ENCODE results near the gene CACNG6. TPM values are rescaled to one million over a fixed set of nuclear protein-coding genes. Genes with fewer than 3 reads are reported as not detected.

CACNG6 gene
- polyA plus RNA-seq, 1 of the 3 experiments (the other 2 are of a cell fraction), result 1.2 TPM

DNA sequence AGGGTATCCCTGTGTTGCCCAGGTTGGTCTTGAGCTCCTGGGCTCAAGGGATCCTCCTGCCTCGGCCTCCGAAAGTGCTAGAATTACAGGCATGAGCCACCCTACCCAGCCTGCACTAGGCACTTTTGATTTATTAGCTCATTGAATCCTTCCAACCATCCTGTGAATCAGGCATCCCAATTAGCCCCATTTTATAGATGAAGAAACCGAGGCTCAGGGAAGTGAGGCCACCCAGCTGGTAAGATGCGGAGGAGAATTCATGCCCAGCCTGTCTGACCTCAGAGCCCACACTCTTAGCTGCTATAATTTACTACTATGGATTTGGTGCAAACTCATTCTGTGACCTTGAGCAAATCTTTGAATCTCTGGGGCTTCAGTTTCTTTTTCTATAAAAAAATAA is 46.5 kb upstream of the CACNG6 start:
- ChIA-PET POLR2A (no interaction called here), CTCF (interaction anchor here (0.6 to 1.2 kb wide), 4 partner anchors 26 to 79 kb away, joined by 3 read pairs; no protein-coding TSS in a partner anchor)
- Histone ChIP-seq H3K9ac (peak overlapping the region; percentile 18; the same call in 1 of the 2 replicates), H3K9me3 (no peaks in the 10 kb centered on the region), H3K4me2 (peak overlapping the region; percentile 75), H3K9me2 (no peaks in the 10 kb centered on the region), H3K27me3 (ENCODE audit: insufficient read depth) (no peaks in the 10 kb centered on the region), H3K36me3 (replicated peaks in 1 of 2; ENCODE audit: control insufficient read depth in 1 of 2, insufficient read depth in 2 of 2, low read length in 1 of 2) (no peaks in the 10 kb centered on the region), H3F3A (replicated peaks; ENCODE audit: insufficient read depth) (peaks cover 13% of the 10 kb centered on the region), H3K4me3 (ENCODE audit: low read depth in 2 of 2, low read length in 1 of 2) (peak overlapping the region; percentile 43 to 55; a peak in 3 of 4 replicates), H3K27ac (ENCODE audit: low read depth in 2 of 2, low read length in 1 of 2) (peak overlapping the region in 1 of 2 experiments; percentile 55; a peak in 1 of 4 replicates), H3K79me2 (ENCODE audit: insufficient read depth) (no peaks in the 10 kb centered on the region), H4K20me1 (ENCODE audit: insufficient read depth) (no peaks in the 10 kb centered on the region), H2AFZ (ENCODE audit: low read depth) (peak overlapping the region; percentile 98), H3K4me1 (ENCODE audit: control insufficient read depth in 1 of 2, insufficient read depth in 2 of 2, low read depth in 1 of 2, low read length in 1 of 2) (no peaks in the 10 kb centered on the region; a peak in 2 of 4 replicates)
- DNase-seq, result no peak
- WGBS (ENCODE audit: low lambda C conversion rate), result 79% methylated on average over 4 of the region's 4 CpGs
- no peak for TF ChIP-seq EP300 (IDR thresholded peaks at IDR 0.05; ENCODE audit: borderline replicate concordance in 1 of 2, low read depth in 1 of 2, low read length in 1 of 2)
- no peak for TF ChIP-seq REST (IDR thresholded peaks at IDR 0.05; ENCODE audit: low read depth, low read length)
- no peak for TF ChIP-seq GABPA (IDR thresholded peaks at IDR 0.05; ENCODE audit: low read depth)
- no peak for TF ChIP-seq RFX5 (IDR thresholded peaks at IDR 0.05; ENCODE audit: low read length)

DNA sequence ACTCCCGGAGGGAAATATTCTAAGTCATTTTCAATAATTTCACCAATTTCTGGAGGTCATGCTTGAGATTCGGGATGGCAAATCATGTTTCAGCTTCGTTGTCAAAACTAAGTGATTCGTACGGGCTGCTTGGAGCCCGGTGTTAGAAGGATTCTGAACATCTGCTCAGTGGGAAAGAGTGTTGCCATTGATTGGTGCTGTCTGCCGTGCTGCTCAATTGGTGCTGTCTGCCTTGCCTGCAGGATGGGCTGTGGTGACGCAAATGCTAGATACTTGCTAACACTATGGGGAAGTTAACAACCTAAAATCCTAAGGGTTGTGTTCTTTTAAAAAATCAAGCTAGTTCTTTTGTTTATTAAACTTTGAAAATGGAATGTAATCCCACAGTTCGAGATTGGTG is 46.0 kb upstream of the CACNG6 start:
- Histone ChIP-seq H3K9me2 (no peaks in the 10 kb centered on the region), H3K9me3 (no peaks in the 10 kb centered on the region), H4K20me1 (ENCODE audit: insufficient read depth) (no peaks in the 10 kb centered on the region), H3K4me2 (peak overlapping the region; percentile 75), H3F3A (replicated peaks; ENCODE audit: insufficient read depth) (peaks cover 13% of the 10 kb centered on the region), H3K79me2 (ENCODE audit: insufficient read depth) (no peaks in the 10 kb centered on the region), H2AFZ (ENCODE audit: low read depth) (peak overlapping the region; percentile 98), H3K36me3 (replicated peaks in 1 of 2; ENCODE audit: control insufficient read depth in 1 of 2, insufficient read depth in 2 of 2, low read length in 1 of 2) (no peaks in the 10 kb centered on the region), H3K27me3 (ENCODE audit: insufficient read depth) (no peaks in the 10 kb centered on the region), H3K4me1 (ENCODE audit: control insufficient read depth in 1 of 2, insufficient read depth in 2 of 2, low read depth in 1 of 2, low read length in 1 of 2) (no peaks in the 10 kb centered on the region; a peak in 2 of 4 replicates), H3K4me3 (ENCODE audit: low read depth in 2 of 2, low read length in 1 of 2) (peak overlapping the region; percentile 43 to 55), H3K27ac (ENCODE audit: low read depth in 2 of 2, low read length in 1 of 2) (peak overlapping the region; percentile 43 to 55; a peak in 2 of 4 replicates), H3K9ac (peak overlapping the region; percentile 18; the same call in 1 of the 2 replicates)
- TF ChIP-seq CHD2 (IDR thresholded peaks at IDR 0.05; ENCODE audit: low read length, partially characterized antibody) (peak; percentile 62), MEF2A (IDR thresholded peaks at IDR 0.05; ENCODE audit: borderline replicate concordance, low read depth) (no peak), POLR2AphosphoS5 (IDR thresholded peaks at IDR 0.05; ENCODE audit: low read depth, low read length) (peak; percentile 29; the same call in 1 of the 2 replicates), REST (IDR thresholded peaks at IDR 0.05; ENCODE audit: low read depth, low read length) (0 out of 2 replicates have a peak, but pooled peaks have one; percentile 19), RAD21 (IDR thresholded peaks at IDR 0.05; ENCODE audit: low read length) (no peak; the same call in 1 of the 2 replicates), GABPA (IDR thresholded peaks at IDR 0.05; ENCODE audit: low read depth) (no peak), TCF12 (IDR thresholded peaks at IDR 0.05) (peak; percentile 44; the same call in 1 of the 2 replicates), TAF1 (IDR thresholded peaks at IDR 0.05; ENCODE audit: borderline replicate concordance, low read depth, low read length) (peak; percentile 40; the same call in 1 of the 2 replicates), YY1 (IDR thresholded peaks at IDR 0.05; ENCODE audit: low read depth) (peak; percentile 34; the same call in 1 of the 2 replicates)
- TF ChIP-seq, protein P1, sequence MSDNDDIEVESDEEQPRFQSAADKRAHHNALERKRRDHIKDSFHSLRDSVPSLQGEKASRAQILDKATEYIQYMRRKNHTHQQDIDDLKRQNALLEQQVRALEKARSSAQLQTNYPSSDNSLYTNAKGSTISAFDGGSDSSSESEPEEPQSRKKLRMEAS (IDR thresholded peaks at IDR 0.05; ENCODE audit: low read depth), result peak; percentile 38; the same call in 1 of the 2 replicates
- peak; percentile 78 for DNase-seq
- WGBS (ENCODE audit: low lambda C conversion rate), result 6% methylated on average over 9 of the region's 9 CpGs
- ChIA-PET CTCF (interaction anchor here (0.6 to 1.2 kb wide), 4 partner anchors 26 to 78 kb away, joined by 3 read pairs; no protein-coding TSS in a partner anchor), POLR2A (no interaction called here)

Measured in SK-N-SH (cell line).